GM19395 (cell line): ENCODE measurements around the gene SLFN13.
"Not testable (repeated sequence)": the region's sequence is repeated elsewhere in the genome, so short reads cannot be mapped to it uniquely, and the experiment has no call there.

Experiments used
- ATAC-seq: cut with Tn5 transposase; IDR thresholded peaks from one replicate; pipeline ENCODE4 v1.9.1; 2021; ENCODE audit warnings: mild to moderate bottlenecking, moderate library complexity; ENCODE audit not compliant: unreplicated experiment

Gene SLFN13

DNA sequence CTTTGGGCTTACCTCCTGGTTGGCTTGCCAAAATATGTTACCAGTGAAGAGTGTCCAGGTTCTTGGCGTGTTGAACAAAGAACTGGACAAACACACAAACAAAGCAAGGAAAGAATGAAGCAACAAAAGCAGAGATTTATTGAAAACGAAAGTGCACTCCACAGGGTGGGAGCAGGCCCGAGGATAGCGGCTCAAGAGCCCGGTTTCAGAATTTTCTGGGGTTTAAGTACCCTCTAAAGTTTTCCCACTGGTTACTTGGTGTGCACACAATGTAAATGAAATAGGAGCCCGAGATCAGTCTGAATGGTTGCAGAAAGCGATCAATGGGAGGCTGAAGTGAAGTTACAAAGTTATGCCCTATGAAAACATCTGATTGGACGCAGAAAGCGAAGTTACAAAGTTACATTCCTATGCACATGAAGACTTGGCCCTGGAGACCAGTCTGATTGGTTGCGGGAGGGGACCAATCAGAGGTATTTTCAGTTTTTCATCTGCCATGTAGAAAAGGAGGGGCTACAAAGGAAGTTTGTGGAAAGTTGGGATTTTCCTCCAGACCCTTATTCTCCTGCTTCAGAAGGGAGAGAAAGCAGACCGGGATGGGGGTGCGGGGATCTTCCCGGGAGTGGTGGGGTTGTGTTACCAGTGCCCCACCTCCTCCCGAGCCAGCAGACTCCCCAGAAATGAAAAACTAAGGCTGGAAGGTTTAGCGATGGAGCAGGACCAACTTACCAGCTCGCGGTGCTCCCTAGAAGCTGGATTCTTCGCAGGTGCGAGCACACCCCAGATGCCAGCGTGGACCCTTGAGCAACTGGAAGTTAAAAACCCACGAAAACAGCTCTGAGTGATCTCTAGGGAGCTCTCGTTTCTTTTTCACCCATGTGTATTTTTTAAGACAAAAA is 16.1 kb downstream of the SLFN13 start, which contains the start of gene SLFN12:
SLFN12 (minus strand) TSS at position 325 of the 899 bp plus-strand sequence. CDS start 9,472 bp downstream, outside the sequence.
- peak; percentile 83 for ATAC-seq

DNA sequence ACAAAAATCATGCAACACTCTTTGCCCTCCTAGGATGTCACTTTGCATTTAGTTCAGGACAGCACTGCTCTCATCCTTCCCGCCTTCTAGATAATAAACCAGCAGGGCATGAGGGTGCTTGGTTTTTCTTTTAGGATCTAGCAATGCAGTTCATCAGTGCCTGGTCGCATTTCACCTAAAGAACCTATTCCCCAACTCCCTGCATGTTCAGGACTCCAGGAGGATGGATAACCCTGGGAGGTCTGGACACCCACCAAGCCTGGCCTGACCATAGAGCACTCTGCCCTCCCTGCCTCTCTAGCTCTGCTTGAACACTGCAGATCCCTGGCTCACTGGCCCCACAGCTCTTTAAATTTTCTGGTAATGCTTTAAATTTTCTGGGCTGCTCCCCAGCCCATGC is 18.9 kb downstream of the SLFN13 start:
- no peak for ATAC-seq

DNA sequence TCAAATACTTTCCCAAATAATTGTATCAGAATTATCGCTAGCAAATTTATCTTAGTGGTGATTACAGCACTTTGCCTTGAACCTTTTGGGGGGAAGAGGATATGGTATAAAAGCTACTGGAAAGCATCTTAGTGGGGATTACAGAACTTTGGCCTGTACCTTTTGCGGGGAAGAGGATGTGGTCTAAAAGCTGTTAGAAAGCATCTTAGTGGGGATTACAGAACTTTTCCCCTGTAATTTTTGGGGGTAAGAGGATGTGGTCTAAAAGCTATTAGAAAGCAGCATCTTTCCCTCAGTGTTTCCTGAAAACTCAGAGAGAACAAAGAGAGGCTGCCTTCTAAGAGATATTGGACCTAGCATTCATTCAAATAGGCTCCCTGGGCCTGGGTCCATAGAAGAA is 20.3 kb downstream of the SLFN13 start:
- ATAC-seq: no peak

DNA sequence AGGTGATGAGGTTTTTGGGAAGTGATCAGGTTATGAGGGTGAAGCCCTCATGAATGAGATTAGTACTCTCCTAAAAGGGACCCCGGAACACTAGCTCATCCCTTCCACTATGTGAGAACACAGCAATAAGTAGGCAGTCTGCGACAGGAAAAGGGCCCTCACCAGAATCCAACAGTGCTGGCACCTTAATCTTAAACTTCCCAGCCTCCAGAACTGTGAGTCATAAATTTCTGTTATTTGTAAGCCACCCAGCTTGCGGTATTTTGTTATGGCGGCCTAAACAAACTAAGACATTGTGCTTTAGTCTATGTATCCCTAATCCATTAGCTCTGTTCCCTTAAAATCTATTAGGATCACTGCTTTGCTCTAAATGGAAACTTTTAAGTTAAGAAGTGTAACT is 24.8 kb downstream of the SLFN13 start:
- ATAC-seq: no peak

DNA sequence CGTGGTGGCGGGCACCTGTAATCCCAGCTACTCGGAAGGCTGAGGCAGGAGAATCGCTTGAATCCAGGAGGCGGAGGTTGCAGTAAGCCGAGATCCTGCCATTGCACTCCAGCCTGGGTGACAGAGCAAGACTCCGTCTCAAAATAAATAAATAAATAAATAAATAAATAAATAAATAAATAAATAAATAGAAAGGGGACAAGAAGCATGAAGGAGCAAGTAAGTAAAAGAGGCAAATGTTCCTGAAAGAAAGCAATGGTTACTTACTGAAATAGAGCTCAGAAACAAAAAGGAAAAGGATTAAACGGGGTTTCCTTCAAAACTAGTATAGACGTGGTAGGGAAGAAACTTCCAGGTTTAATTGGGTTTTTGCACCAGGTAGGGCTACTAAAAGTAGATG is 27.5 kb downstream of the SLFN13 start:
- not testable (repeated sequence) for ATAC-seq

DNA sequence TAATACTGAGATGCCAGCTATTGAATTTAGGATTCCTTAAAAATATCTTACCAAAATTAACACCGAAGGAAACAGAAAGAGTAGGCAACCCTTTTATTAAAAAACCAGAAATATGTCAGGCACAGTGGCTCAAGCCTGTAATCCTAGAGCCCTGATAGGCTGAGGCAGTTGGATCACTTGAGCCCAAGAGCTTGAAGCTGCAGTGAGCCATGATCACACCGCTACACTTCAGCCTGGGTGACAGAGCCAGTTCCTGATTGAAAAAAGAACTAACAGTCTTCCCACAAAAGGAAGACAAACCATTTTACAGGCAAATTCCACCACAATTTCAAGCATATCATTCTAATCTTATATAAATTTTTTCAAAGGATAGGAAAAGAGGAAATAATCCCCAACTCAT is 31.9 kb downstream of the SLFN13 start:
- ATAC-seq: no peak

DNA sequence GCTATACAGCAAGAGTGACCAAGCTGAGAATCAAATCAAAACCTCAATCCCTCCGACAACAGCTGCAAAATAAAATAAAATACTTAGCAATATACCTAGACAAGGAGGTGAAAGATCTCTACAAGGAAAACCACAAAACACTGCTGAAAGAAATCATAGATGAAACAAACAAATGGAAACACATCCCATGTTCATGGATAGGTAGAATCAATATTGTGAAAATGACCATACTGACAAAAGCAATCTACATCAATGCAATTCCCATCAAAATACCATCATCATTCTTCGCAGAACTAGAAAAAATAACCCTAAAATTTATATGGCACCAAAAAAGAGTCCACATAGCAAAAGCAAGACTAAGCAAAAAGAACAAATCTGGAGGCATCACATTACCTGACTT is 33.9 kb downstream of the SLFN13 start:
- not testable (repeated sequence) for ATAC-seq

DNA sequence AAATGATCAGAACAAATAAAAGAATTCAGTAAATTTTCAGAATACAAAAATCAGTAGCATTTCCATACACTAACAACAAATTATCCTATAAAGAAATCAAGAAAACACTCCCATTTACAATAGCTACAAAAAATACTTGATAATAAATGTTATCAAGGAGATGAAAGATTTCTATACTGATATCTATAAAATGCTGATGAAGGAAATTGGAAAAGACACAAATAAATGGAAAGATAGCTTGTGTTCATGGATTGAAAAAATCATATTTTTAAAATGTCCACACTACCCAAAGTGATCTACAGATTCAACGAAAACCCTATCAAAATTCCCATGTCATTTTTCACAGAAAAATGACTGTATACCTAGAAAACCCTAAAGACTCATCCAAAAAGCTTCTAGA is 34.3 kb downstream of the SLFN13 start:
- no peak for ATAC-seq

DNA sequence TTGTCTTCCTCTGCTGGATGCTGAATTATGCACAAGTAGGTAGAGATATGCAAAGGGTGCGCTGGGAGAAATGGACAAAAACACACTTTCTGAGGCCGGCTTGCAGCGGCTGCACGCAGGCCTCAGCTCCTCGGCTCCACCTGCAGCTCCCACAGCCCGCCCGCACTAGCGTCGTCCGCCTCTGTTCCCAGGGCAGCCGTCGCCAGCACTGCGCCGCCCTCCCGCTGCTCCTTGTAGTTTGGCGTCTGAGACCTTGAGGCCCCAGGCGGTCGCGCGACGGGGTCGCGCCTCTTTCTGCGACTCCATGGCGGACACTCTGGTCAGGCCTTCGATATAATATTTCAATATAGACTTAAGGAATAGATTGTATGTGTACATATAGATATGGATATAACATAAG is 41.0 kb downstream of the SLFN13 start:
- ATAC-seq: no peak

DNA sequence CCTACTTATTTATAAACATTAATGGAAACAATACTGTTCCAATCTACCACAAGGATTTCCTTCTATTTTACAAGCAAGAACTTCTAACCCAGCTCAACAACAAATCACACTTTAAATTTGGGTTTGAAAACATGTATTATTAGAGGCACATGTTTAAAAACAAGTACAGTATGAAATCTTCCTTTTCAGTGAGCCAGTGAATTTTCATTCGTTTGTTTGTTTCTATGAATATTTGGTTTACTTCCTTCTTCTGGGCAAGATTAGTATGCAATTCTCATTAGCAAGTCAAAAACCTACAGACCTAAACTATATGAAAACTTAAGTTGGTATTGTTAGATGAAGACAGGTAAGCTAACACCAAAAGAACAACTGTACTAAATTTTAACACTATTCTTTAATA is 42.0 kb downstream of the SLFN13 start:
- no peak for ATAC-seq

DNA sequence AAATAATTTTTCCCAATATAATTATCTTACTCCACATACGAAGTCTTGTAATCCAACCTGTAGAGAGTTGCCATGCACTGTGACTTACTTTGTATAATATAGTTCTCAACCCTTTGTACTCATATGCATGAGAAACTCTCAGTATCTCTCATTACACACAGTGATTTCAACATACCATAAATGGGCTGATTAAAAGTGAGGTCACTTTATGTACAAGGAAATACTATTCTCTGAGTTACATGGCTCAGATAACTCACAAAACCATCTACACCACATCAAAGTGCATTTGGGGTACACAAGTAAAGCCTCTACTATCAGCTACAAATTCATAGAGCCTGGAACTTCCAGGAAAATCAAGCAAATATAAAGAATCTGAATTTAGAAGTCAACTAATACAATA is 44.2 kb downstream of the SLFN13 start:
- ATAC-seq: no peak

DNA sequence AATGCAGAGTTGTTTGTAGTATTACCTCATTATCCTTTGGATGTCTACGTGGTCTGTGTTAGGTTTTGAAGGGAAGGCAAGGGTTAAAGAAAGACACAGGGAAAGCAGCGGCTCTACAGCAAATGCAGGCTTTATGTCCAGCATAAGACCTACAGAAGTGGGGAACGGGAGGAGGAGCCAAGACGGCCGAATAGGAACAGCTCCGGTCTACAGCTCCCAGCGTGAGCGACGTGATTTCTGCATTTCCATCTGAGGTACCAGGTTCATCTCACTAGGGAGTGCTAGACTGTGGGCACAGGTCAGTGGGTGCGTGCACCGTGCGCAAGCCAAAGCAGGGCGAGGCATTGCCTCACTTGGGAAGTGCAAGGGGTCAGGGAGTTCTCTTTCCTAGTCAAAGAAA is 54.8 kb downstream of the SLFN13 start:
- not testable (repeated sequence) for ATAC-seq

DNA sequence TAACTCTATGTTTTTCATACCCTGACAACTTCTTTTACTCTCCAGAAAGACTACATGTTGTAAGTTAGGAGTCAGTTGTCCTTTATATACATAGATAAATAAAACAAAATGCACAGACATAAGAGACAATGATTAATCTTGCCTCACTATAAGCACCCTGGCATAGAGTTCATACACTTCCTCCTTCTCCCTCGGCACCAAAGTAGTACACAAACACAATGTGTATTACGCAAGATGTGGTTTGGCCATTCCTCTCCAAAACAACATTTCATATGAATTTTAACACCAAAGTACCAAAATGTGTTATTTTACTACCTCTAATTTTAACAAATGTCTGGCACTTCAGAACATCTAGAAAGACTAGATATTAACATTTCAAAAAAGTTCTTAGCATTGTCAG is 57.9 kb downstream of the SLFN13 start:
- no peak for ATAC-seq

DNA sequence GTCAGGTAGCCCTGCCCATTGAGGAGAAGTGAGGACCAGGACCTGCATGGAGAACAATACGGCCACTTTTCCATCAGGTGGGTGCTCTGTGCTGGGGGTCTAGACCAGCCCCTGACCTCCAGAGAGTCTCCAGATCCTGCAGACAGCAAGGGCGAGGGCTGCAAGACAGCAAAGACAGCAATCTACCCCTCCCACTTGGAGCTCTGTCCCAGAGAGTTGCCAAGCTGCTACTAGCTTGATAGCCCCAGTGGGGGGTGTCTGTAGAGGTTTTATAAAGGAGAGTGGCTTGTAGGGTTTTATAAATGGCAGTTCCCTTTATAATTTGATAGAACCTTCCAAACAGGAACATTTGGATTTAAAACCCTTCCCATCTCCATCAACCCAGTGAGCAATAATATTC is 58.4 kb downstream of the SLFN13 start:
- ATAC-seq: no peak

DNA sequence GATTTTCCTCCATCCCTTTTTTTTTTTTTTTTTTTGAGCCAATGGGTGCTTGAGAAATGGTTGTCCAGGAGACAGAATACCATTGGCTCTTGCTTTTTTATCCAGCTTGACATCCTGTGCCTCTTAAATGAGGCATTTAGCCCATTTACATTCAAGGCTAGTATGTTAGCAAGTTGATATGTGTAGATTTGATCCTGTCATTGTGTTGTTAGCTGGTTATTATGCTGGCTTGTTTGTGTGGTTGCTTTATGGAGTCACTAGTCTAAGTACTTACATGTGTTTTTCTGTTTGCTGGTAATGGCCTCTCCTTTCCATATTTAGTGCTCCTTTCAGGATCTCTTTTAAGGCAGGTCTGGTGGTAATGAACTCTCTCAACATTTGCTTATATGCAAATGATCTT is 61.1 kb downstream of the SLFN13 start:
- ATAC-seq: no peak
